Stimulated activated CD8-positive, alpha-beta memory T cell treated with anti-CD3 and anti-CD28 coated beads, Interleukin-4, amount 100 ng/mL, for 1 hour (primary cell): ENCODE data around the gene SLAMF1.
"Not testable (repeated sequence)": the region's sequence is repeated elsewhere in the genome, so short reads cannot be mapped to it uniquely, and the experiment has no call there.

Experiments used
- DNase-seq, 2 donors: peaks; one replicate each; pipeline ENCODE4 v3.0.0-alpha.2; 2020; ENCODE audit warnings: low read depth in 2 of 2, low spot score in 1 of 2

The SLAMF1 gene

GRCh38 chr1:160606611-160607010 lies 40.2 kb downstream of the SLAMF1 start:
- no peak for DNase-seq

- no peak for DNase-seq
Observed at GRCh38 chr1:160605792-160606479, 40.9 kb downstream of the SLAMF1 start.

- DNase-seq, result no peak
Observed at GRCh38 chr1:160605205-160605604, 41.6 kb downstream of the SLAMF1 start.

GRCh38 chr1:160597705-160598104 lies 49.1 kb downstream of the SLAMF1 start:
- no peak for DNase-seq

- no peak for DNase-seq
Observed at GRCh38 chr1:160597051-160597450, 49.8 kb downstream of the SLAMF1 start.

- DNase-seq, result no peak
Observed at GRCh38 chr1:160590488-160590887, 56.4 kb downstream of the SLAMF1 start.

GRCh38 chr1:160588468-160588867 lies 58.4 kb downstream of the SLAMF1 start:
- DNase-seq, result no peak

- no peak for DNase-seq
Observed at GRCh38 chr1:160584784-160585183, 62.1 kb downstream of the SLAMF1 start.

GRCh38 chr1:160582976-160583375 lies 63.9 kb downstream of the SLAMF1 start:
- DNase-seq, result not testable (repeated sequence)

- DNase-seq, result no peak
Observed at GRCh38 chr1:160581961-160582360, 64.9 kb downstream of the SLAMF1 start.

GRCh38 chr1:160580221-160580812 lies 66.5 kb downstream of the SLAMF1 start:
- no peak for DNase-seq

- DNase-seq, result no peak
Observed at GRCh38 chr1:160579216-160579701, 67.6 kb downstream of the SLAMF1 start, which contains the start of gene CD84. Gene CD84 (minus strand): TSS chr1:160579496. CDS start chr1:160579437, 59 bp downstream.

- DNase-seq, result no peak
Observed at GRCh38 chr1:160578525-160579191, 68.2 kb downstream of the SLAMF1 start.

GRCh38 chr1:160578175-160578524 lies 68.7 kb downstream of the SLAMF1 start:
- no peak for DNase-seq

GRCh38 chr1:160577671-160578070 lies 69.2 kb downstream of the SLAMF1 start:
- DNase-seq, result no peak

- no peak for DNase-seq
Observed at GRCh38 chr1:160576884-160577283, 70.0 kb downstream of the SLAMF1 start.

- DNase-seq, result no peak
Observed at GRCh38 chr1:160576390-160576789, 70.5 kb downstream of the SLAMF1 start.

- DNase-seq, result no peak
Observed at GRCh38 chr1:160575112-160575664, 71.7 kb downstream of the SLAMF1 start.

GRCh38 chr1:160570840-160571239 lies 76.0 kb downstream of the SLAMF1 start:
- no peak for DNase-seq

- no peak for DNase-seq
Observed at GRCh38 chr1:160569806-160570205, 77.0 kb downstream of the SLAMF1 start.

GRCh38 chr1:160567858-160568682 lies 78.8 kb downstream of the SLAMF1 start:
- DNase-seq, result peak in 1 of 2 donors; percentile 52
